Measurements from ENCODE around the gene CHSY1. TPM values are rescaled to one million over a fixed set of nuclear protein-coding genes. Genes with fewer than 3 reads are reported as not detected.

The CHSY1 gene
- total RNA-seq, 2 experiments from 2014 or later = 32.5 to 39.6 TPM

GRCh38 chr15:101250341-101250831, 1.5 kb downstream of the CHSY1 start:
- ChIA-PET CTCF (interaction anchor here (0.5 to 2.2 kb wide), 8 partner anchors 7 to 242 kb away, joined by 3 to 6 read pairs (median 3); no protein-coding TSS in a partner anchor), POLR2A (no interaction called here)
- peaks cover 78% of the 10 kb centered on the region for H3K4me1 Mint-ChIP-seq
- DNase-seq = no peak
- peaks cover 27% of the 10 kb centered on the region for H3K36me3 Mint-ChIP-seq (ENCODE audit: low read depth)
- H3K27ac Mint-ChIP-seq = peak overlapping the region; percentile 91
- H3K4me3 Mint-ChIP-seq = peak overlapping the region; percentile 89
- no peaks in the 10 kb centered on the region for H3K9me3 Mint-ChIP-seq
- no peaks in the 10 kb centered on the region for H3K27me3 Mint-ChIP-seq

GRCh38 chr15:101248274-101248673, 3.6 kb downstream of the CHSY1 start:
- Mint-ChIP-seq H3K9me3 (no peaks in the 10 kb centered on the region), H3K27me3 (no peaks in the 10 kb centered on the region), H3K4me1 (peaks cover 80% of the 10 kb centered on the region), H3K4me3 (no peak overlapping the region), H3K36me3 (ENCODE audit: low read depth) (peaks cover 36% of the 10 kb centered on the region), H3K27ac (peak overlapping the region; percentile 33)
- no peak for DNase-seq
- CTCF ChIA-PET = interaction anchor here (0.9 to 1.6 kb wide), 3 partner anchors 10 to 133 kb away, joined by 3 to 6 read pairs (median 3); no protein-coding TSS in a partner anchor
- POLR2A ChIA-PET = interaction anchor here (0.7 kb wide), 2 partner anchors 10 to 48 kb away, joined by 5 read pairs; no protein-coding TSS in a partner anchor

- DNase-seq = no peak
- peak overlapping the region; percentile 6 for H3K4me3 Mint-ChIP-seq
- peaks cover 41% of the 10 kb centered on the region for H3K36me3 Mint-ChIP-seq (ENCODE audit: low read depth)
- H3K9me3 Mint-ChIP-seq = no peaks in the 10 kb centered on the region
- H3K27me3 Mint-ChIP-seq = no peaks in the 10 kb centered on the region
- H3K4me1 Mint-ChIP-seq = peaks cover 82% of the 10 kb centered on the region
- ChIA-PET POLR2A (no interaction called here), CTCF (interaction anchor here (0.8 to 1.6 kb wide), 4 partner anchors 11 to 73 kb away, joined by 3 to 6 read pairs (median 3); no protein-coding TSS in a partner anchor)
- H3K27ac Mint-ChIP-seq = peak overlapping the region; percentile 33
These were observed 4.8 kb downstream of the CHSY1 start for GRCh38 chr15:101246824-101247745.

- ChIA-PET CTCF (interaction anchor here (0.8 to 1.1 kb wide), 2 partner anchors 40 to 74 kb away, joined by 3 read pairs; no protein-coding TSS in a partner anchor), POLR2A (no interaction called here)
- Mint-ChIP-seq H3K36me3 (ENCODE audit: low read depth) (peaks cover 44% of the 10 kb centered on the region), H3K9me3 (no peaks in the 10 kb centered on the region), H3K4me3 (peak overlapping the region; percentile 8), H3K4me1 (peaks cover 89% of the 10 kb centered on the region), H3K27me3 (no peaks in the 10 kb centered on the region), H3K27ac (peak overlapping the region; percentile 9)
- DNase-seq = no peak
These were observed 5.5 kb downstream of the CHSY1 start for GRCh38 chr15:101246391-101246790.

- no peak for DNase-seq
- H3K4me3 Mint-ChIP-seq = peak overlapping the region; percentile 60
- ChIA-PET POLR2A (no interaction called here), CTCF (interaction anchor here (0.8 to 1.9 kb wide), 13 partner anchors 10 to 123 kb away, joined by 3 to 7 read pairs (median 4); no protein-coding TSS in a partner anchor)
- H3K36me3 Mint-ChIP-seq (ENCODE audit: low read depth) = peaks cover 36% of the 10 kb centered on the region
- H3K27ac Mint-ChIP-seq = peak overlapping the region; percentile 76
- no peaks in the 10 kb centered on the region for H3K9me3 Mint-ChIP-seq
- H3K27me3 Mint-ChIP-seq = no peaks in the 10 kb centered on the region
- H3K4me1 Mint-ChIP-seq = peaks cover 94% of the 10 kb centered on the region
These were observed 6.8 kb downstream of the CHSY1 start for GRCh38 chr15:101244889-101245668.

- peaks cover 94% of the 10 kb centered on the region for H3K4me1 Mint-ChIP-seq
- H3K9me3 Mint-ChIP-seq = no peaks in the 10 kb centered on the region
- H3K27me3 Mint-ChIP-seq = no peaks in the 10 kb centered on the region
- H3K4me3 Mint-ChIP-seq = peak overlapping the region; percentile 60
- ChIA-PET CTCF (interaction anchor here (0.6 to 1.9 kb wide), 10 partner anchors 11 to 122 kb away, joined by 3 to 7 read pairs (median 4); no protein-coding TSS in a partner anchor), POLR2A (interaction anchor here (0.7 to 0.9 kb wide), 2 partner anchors 38 to 44 kb away, joined by 3 read pairs; no protein-coding TSS in a partner anchor)
- H3K36me3 Mint-ChIP-seq (ENCODE audit: low read depth) = peaks cover 39% of the 10 kb centered on the region
- H3K27ac Mint-ChIP-seq = peak overlapping the region; percentile 76
- DNase-seq = no peak
These were observed 7.6 kb downstream of the CHSY1 start for GRCh38 chr15:101244036-101244781.

GRCh38 chr15:101243420-101243819, 8.4 kb downstream of the CHSY1 start:
- CTCF ChIA-PET = interaction anchor here (0.7 to 1.9 kb wide), 10 partner anchors 8 to 228 kb away, joined by 3 to 7 read pairs (median 4); partner anchors contain the start of gene CHSY1
- peaks cover 40% of the 10 kb centered on the region for H3K36me3 Mint-ChIP-seq (ENCODE audit: low read depth)
- no peaks in the 10 kb centered on the region for H3K27me3 Mint-ChIP-seq

GRCh38 chr15:101242999-101243336, 8.9 kb downstream of the CHSY1 start:
- peaks cover 94% of the 10 kb centered on the region for H3K4me1 Mint-ChIP-seq
- CTCF ChIA-PET = interaction anchor here (0.7 to 1.8 kb wide), 8 partner anchors 9 to 227 kb away, joined by 3 to 6 read pairs (median 4); partner anchors contain the start of gene CHSY1
- peaks cover 37% of the 10 kb centered on the region for H3K36me3 Mint-ChIP-seq (ENCODE audit: low read depth)

More at GRCh38 chr15:101243420-101243819, 8.4 kb downstream of the CHSY1 start:
- Mint-ChIP-seq H3K27ac (peak overlapping the region; percentile 84), H3K4me1 (peaks cover 98% of the 10 kb centered on the region), H3K9me3 (no peaks in the 10 kb centered on the region), H3K4me3 (peak overlapping the region; percentile 60)
- no peak for DNase-seq
- POLR2A ChIA-PET = interaction anchor here (0.9 kb wide), 1 partner anchor 37 kb away, joined by 3 read pairs; no protein-coding TSS in a partner anchor

GRCh38 chr15:101242160-101242998, 9.5 kb downstream of the CHSY1 start:
- no peaks in the 10 kb centered on the region for H3K9me3 Mint-ChIP-seq
- no peaks in the 10 kb centered on the region for H3K27me3 Mint-ChIP-seq
- H3K4me3 Mint-ChIP-seq = peak overlapping the region; percentile 60
- ChIA-PET CTCF (interaction anchor here (0.7 to 1.8 kb wide), 9 partner anchors 9 to 227 kb away, joined by 3 to 6 read pairs (median 3); partner anchors contain the start of gene CHSY1), POLR2A (interaction anchor here (0.8 kb wide), 1 partner anchor 47 kb away, joined by 4 read pairs; no protein-coding TSS in a partner anchor)
- H3K4me1 Mint-ChIP-seq = peaks cover 91% of the 10 kb centered on the region
- peak; percentile 80 for DNase-seq
- H3K36me3 Mint-ChIP-seq (ENCODE audit: low read depth) = peaks cover 40% of the 10 kb centered on the region
- H3K27ac Mint-ChIP-seq = peak overlapping the region; percentile 84

More at GRCh38 chr15:101242999-101243336, 8.9 kb downstream of the CHSY1 start:
- DNase-seq = no peak
- H3K4me3 Mint-ChIP-seq = peak overlapping the region; percentile 60
- H3K9me3 Mint-ChIP-seq = no peaks in the 10 kb centered on the region
- no peaks in the 10 kb centered on the region for H3K27me3 Mint-ChIP-seq
- POLR2A ChIA-PET = interaction anchor here (0.8 kb wide), 1 partner anchor 48 kb away, joined by 4 read pairs; no protein-coding TSS in a partner anchor
- H3K27ac Mint-ChIP-seq = peak overlapping the region; percentile 84

- POLR2A ChIA-PET = no interaction called here
- CTCF ChIA-PET = interaction anchor here (0.6 to 2.3 kb wide), 10 partner anchors 9 to 226 kb away, joined by 3 to 7 read pairs (median 4); no protein-coding TSS in a partner anchor
- H3K4me1 Mint-ChIP-seq = peaks cover 84% of the 10 kb centered on the region
- H3K27ac Mint-ChIP-seq = peak overlapping the region; percentile 87
- H3K27me3 Mint-ChIP-seq = no peaks in the 10 kb centered on the region
- peak overlapping the region; percentile 48 for H3K4me3 Mint-ChIP-seq
- H3K9me3 Mint-ChIP-seq = no peaks in the 10 kb centered on the region
- peaks cover 40% of the 10 kb centered on the region for H3K36me3 Mint-ChIP-seq (ENCODE audit: low read depth)
- no peak for DNase-seq
These were observed 11.5 kb downstream of the CHSY1 start for GRCh38 chr15:101240358-101240757.

GRCh38 chr15:101239724-101240136, 12.1 kb downstream of the CHSY1 start:
- Mint-ChIP-seq H3K9me3 (no peaks in the 10 kb centered on the region), H3K4me3 (peak overlapping the region; percentile 48), H3K4me1 (peaks cover 83% of the 10 kb centered on the region), H3K27me3 (no peaks in the 10 kb centered on the region), H3K36me3 (ENCODE audit: low read depth) (peaks cover 45% of the 10 kb centered on the region), H3K27ac (peak overlapping the region; percentile 87)
- ChIA-PET CTCF (interaction anchor here (0.9 to 2.3 kb wide), 11 partner anchors 11 to 157 kb away, joined by 3 to 7 read pairs (median 4); partner anchors contain the start of gene CHSY1), POLR2A (no interaction called here)
- DNase-seq = no peak

All from activated CD4-positive, alpha-beta T cell treated with anti-CD3 and anti-CD28 coated beads, Interleukin-2, amount 10 ng/mL, durations not matched to agents 7 days and 5 days (primary cell).